ENCODE measurements around the gene ZMIZ2. TPM values are rescaled to one million over a fixed set of nuclear protein-coding genes. Genes with fewer than 3 reads are reported as not detected.

Gene ZMIZ2
- total and polyA plus RNA-seq, 9 of the 15 experiments (the other 6 are each of a cell fraction or from before 2014, with no cell fraction given), result 0.13 to 40.3 (median 4.9) TPM

DNA sequence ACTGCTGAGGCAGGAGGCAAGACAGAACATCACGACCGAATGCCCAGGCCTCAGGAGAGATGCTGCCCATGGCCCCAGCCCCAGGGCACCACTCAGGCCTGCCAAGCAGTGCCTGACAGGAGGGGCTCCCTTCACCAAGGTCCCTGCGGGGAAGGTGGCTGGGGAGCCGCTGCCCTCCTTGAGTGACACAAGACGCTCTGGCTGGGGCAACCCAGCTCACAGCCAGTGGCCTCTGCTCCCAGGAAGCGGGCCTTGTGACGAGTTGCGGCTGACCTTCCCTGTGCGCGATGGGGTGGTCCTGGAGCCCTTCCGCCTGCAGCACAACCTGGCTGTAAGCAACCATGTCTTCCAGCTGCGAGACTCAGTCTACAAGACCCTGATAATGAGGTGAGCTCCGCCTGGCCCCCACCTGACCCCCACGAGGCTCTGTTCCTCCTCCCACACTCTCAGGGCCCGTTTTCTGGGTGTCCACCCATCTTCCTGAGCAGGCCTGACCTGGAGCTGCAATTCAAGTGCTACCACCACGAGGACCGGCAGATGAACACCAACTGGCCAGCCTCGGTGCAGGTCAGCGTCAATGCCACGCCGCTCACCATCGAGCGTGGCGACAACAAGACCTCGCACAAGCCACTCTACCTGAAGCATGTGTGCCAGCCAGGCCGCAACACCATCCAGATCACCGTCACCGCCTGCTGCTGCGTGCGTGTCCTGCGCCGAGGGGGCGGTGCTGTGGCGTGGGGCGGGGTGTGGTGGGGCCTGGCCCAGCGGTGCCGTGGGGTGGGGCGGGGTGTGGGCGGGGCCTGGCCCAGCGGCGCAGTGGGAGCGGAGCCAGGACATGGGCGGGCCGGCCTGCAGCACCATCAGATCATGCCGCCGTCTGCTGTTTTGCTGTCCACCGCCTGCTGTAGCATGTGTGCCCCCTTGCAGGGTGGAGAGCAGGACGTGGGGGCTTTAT lies 12.8 kb downstream of the ZMIZ2 start (continued):
- TF ChIP-seq, protein P1, sequence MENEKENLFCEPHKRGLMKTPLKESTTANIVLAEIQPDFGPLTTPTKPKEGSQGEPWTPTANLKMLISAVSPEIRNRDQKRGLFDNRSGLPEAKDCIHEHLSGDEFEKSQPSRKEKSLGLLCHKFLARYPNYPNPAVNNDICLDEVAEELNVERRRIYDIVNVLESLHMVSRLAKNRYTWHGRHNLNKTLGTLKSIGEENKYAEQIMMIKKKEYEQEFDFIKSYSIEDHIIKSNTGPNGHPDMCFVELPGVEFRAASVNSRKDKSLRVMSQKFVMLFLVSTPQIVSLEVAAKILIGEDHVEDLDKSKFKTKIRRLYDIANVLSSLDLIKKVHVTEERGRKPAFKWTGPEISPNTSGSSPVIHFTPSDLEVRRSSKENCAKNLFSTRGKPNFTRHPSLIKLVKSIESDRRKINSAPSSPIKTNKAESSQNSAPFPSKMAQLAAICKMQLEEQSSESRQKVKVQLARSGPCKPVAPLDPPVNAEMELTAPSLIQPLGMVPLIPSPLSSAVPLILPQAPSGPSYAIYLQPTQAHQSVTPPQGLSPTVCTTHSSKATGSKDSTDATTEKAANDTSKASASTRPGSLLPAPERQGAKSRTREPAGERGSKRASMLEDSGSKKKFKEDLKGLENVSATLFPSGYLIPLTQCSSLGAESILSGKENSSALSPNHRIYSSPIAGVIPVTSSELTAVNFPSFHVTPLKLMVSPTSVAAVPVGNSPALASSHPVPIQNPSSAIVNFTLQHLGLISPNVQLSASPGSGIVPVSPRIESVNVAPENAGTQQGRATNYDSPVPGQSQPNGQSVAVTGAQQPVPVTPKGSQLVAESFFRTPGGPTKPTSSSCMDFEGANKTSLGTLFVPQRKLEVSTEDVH (IDR thresholded peaks at IDR 0.05; ENCODE audit: low read depth, partially characterized antibody), result peak; percentile 11
- TF ChIP-seq, protein P2, sequence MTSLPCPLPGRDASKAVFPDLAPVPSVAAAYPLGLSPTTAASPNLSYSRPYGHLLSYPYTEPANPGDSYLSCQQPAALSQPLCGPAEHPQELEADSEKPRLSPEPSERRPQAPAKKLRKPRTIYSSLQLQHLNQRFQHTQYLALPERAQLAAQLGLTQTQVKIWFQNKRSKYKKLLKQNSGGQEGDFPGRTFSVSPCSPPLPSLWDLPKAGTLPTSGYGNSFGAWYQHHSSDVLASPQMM (CRISPR knock-in tag; IDR thresholded peaks at IDR 0.05), result no peak
- TF ChIP-seq NR2C1 (IDR thresholded peaks at IDR 0.05), result no peak
- TF ChIP-seq NR2C1 (tag; IDR thresholded peaks at IDR 0.05), result peak; percentile 22; the same call in 1 of the 2 replicates
- TF ChIP-seq FOXM1 (IDR thresholded peaks at IDR 0.05; ENCODE audit: low read depth), result no peak
- peak; percentile 81; the same call in 1 of the 2 replicates for TF ChIP-seq FOXM1 (CRISPR knock-in tag; IDR thresholded peaks at IDR 0.05; ENCODE audit: low read depth)
- TF ChIP-seq, protein P3, sequence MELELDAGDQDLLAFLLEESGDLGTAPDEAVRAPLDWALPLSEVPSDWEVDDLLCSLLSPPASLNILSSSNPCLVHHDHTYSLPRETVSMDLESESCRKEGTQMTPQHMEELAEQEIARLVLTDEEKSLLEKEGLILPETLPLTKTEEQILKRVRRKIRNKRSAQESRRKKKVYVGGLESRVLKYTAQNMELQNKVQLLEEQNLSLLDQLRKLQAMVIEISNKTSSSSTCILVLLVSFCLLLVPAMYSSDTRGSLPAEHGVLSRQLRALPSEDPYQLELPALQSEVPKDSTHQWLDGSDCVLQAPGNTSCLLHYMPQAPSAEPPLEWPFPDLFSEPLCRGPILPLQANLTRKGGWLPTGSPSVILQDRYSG (tag; conservative IDR thresholded peaks at IDR 0.05; ENCODE audit: low read depth), result peak; percentile 68; the same call in 1 of the 2 replicates
- TF ChIP-seq CXXC5 (CRISPR knock-in tag; IDR thresholded peaks at IDR 0.05), result peak; percentile 80
- no peak for TF ChIP-seq KLF10 (CRISPR knock-in tag; IDR thresholded peaks at IDR 0.05)
- no peak for TF ChIP-seq MAFF (IDR thresholded peaks at IDR 0.05; ENCODE audit: low read length)
- peak; percentile 56; the same call in 1 of the 2 replicates for TF ChIP-seq ZNF766 (CRISPR knock-in tag; conservative IDR thresholded peaks at IDR 0.05)
- TF ChIP-seq, protein P4, sequence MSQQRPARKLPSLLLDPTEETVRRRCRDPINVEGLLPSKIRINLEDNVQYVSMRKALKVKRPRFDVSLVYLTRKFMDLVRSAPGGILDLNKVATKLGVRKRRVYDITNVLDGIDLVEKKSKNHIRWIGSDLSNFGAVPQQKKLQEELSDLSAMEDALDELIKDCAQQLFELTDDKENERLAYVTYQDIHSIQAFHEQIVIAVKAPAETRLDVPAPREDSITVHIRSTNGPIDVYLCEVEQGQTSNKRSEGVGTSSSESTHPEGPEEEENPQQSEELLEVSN (IDR thresholded peaks at IDR 0.05; ENCODE audit: borderline replicate concordance in 1 of 2, extremely low read depth in 1 of 2, insufficient read depth in 1 of 2, insufficient read length in 1 of 2, low read depth in 1 of 2, low read length in 1 of 2, poor library complexity in 1 of 2, severe bottlenecking in 1 of 2), result peak; percentile 83 to 88
- TF ChIP-seq ZNF75A (CRISPR knock-in tag; IDR thresholded peaks at IDR 0.05), result no peak
- TF ChIP-seq HDAC1 (IDR thresholded peaks at IDR 0.05), result peak in 1 of 2 experiments; percentile 88; a peak in 2 of 4 replicates
- TF ChIP-seq JUN (IDR thresholded peaks at IDR 0.05; ENCODE audit: borderline replicate concordance, low read depth, low read length), result 0 out of 2 replicates have a peak, but pooled peaks have one; percentile 7
- no peak for TF ChIP-seq JUN (CRISPR knock-in tag; IDR thresholded peaks at IDR 0.05; ENCODE audit: borderline replicate concordance)
- TF ChIP-seq LCOR (CRISPR knock-in tag; IDR thresholded peaks at IDR 0.05), result no peak
- no peak for TF ChIP-seq STAT5A (IDR thresholded peaks at IDR 0.05; ENCODE audit: borderline replicate concordance, low read length)
- 0 out of 2 replicates have a peak, but pooled peaks have one; percentile 74 for TF ChIP-seq FOXP1 (CRISPR knock-in tag; IDR thresholded peaks at IDR 0.05)
- peak; percentile 96 for TF ChIP-seq L3MBTL2 (IDR thresholded peaks at IDR 0.05)
- TF ChIP-seq ZFX (CRISPR knock-in tag; IDR thresholded peaks at IDR 0.05), result peak; percentile 95
- peak; percentile 48; the same call in 1 of the 2 replicates for TF ChIP-seq BHLHE40 (IDR thresholded peaks at IDR 0.05; ENCODE audit: low read length)
